ENCODE results near the gene INVS.
"Not testable (repeated sequence)": the region's sequence is repeated elsewhere in the genome, so short reads cannot be mapped to it uniquely, and the experiment has no call there.

The INVS gene, protein sequence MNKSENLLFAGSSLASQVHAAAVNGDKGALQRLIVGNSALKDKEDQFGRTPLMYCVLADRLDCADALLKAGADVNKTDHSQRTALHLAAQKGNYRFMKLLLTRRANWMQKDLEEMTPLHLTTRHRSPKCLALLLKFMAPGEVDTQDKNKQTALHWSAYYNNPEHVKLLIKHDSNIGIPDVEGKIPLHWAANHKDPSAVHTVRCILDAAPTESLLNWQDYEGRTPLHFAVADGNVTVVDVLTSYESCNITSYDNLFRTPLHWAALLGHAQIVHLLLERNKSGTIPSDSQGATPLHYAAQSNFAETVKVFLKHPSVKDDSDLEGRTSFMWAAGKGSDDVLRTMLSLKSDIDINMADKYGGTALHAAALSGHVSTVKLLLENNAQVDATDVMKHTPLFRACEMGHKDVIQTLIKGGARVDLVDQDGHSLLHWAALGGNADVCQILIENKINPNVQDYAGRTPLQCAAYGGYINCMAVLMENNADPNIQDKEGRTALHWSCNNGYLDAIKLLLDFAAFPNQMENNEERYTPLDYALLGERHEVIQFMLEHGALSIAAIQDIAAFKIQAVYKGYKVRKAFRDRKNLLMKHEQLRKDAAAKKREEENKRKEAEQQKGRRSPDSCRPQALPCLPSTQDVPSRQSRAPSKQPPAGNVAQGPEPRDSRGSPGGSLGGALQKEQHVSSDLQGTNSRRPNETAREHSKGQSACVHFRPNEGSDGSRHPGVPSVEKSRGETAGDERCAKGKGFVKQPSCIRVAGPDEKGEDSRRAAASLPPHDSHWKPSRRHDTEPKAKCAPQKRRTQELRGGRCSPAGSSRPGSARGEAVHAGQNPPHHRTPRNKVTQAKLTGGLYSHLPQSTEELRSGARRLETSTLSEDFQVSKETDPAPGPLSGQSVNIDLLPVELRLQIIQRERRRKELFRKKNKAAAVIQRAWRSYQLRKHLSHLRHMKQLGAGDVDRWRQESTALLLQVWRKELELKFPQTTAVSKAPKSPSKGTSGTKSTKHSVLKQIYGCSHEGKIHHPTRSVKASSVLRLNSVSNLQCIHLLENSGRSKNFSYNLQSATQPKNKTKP

DNA sequence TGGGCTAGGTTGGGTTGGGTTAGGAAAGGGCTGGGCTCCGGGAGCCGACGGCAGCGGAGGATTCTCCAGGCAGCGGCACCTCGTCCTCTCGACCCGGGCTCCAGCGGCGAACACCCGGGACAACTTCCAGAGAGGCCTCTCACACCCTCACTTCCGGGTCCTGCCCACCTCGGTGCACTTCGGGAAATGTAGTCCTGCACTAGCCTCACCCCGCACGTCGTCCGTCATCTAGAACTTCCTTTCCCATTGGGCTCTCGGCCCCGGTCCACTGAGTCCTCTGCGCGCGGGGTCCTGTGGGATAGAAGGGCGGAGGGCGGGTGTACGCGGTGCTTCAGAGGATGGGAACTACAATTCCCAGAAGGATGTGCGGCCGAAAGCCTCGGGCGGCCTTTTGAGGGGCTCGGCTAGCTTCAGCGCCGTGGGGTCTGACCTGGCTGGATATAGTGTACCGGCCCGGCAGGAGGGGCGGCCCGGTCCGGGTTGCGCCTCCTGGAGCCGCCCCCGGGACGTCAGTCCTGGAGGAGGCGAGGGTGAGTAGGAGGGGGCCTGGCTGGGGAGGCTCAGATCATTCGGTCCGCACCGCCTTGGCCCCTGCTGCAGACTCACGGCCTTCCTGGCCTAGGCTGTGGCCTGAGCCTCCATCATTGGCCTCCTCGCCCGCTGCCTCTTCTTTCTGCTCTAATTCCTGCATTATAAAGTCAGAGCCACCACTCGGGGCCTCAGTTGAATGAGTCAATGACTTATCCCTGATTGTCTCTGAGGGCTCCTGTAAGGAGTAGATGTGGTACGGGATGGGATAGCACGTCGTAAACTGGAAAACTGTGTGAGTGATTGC is at the start of gene INVS, which contains the start of gene ERP44:
INVS (plus strand) TSS at position 357 of the 835 bp plus-strand sequence. CDS start 5,279 bp downstream, outside the sequence.
ERP44 (minus strand) TSS at position 114 of the 835 bp plus-strand sequence. CDS start 160 bp downstream, outside the sequence.
- no peak for TF ChIP-seq Cebpa-rat (IDR thresholded peaks at IDR 0.05)
- Histone ChIP-seq H3K27me3 (no peaks in the 10 kb centered on the region), H3K4me3 (peak within 1 kb of the TSS; percentile 93), H3K27ac (peak within 1 kb of the TSS; percentile 87), H3K9me3 (no peaks in the 10 kb centered on the region), H4K20me1 (peaks cover 46% of the 10 kb centered on the region), H3K4me2 (peak within 1 kb of the TSS; percentile 92), H3K36me3 (peaks cover 26% of the 10 kb centered on the region), H3K9ac (peak within 1 kb of the TSS; percentile 90), H3K4me1 (peaks cover 22% of the 10 kb centered on the region)

DNA sequence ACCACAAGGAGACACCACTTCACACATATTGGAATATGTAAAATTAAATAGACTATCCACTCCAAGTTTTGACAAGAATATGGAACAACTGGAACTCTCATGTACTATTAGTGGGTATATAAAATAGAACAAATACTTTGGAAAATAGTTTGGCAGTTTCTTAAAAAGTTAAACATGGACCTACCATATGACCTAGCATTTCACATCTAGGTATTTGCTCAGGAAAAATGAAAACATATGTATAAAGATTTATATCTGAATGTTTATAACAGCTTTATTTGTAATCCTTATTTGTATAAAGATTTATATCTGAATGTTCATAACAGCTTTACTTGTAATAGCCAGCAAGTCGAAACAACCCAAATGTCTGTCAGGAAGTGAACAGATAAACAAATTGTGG is 49.5 kb upstream of the INVS start:
- peaks cover 4% of the 10 kb centered on the region; the same call in 1 of the 2 replicates for H3K9me3 ChIP-seq
- H3K4me1 ChIP-seq, result no peaks in the 10 kb centered on the region
- H3K9ac ChIP-seq, result no peak overlapping the region
- H3K27ac ChIP-seq, result no peak overlapping the region
- TF ChIP-seq Cebpa-rat (IDR thresholded peaks at IDR 0.05), result no peak
- H4K20me1 ChIP-seq, result 0 out of 2 replicates have a peak, but pooled peaks cover 6% of the 10 kb centered on the region
- peaks cover 55% of the 10 kb centered on the region for H3K36me3 ChIP-seq
- H3K4me2 ChIP-seq, result no peak overlapping the region
- H3K4me3 ChIP-seq, result no peak overlapping the region
- H3K27me3 ChIP-seq, result no peaks in the 10 kb centered on the region

DNA sequence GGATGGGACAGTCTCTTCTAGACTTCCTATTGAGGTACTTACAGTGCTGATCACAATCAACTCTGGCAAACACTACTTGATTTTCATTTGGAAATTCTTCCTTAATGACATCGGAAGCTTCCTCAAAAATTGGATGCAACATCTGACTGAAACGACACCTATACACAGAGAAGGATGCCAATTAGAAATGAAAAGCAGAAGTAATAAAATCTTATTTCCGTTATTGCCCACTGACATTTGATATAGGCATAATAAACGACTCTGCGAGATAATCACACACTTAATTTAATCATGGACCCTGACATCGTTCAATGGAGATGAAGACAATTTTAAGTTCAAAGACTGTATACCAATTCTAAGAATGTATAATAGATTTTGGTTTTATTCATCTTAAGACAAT is 46.7 kb upstream of the INVS start:
- no peak overlapping the region for H3K4me3 ChIP-seq
- H3K36me3 ChIP-seq, result peaks cover 61% of the 10 kb centered on the region
- no peaks in the 10 kb centered on the region; the same call in 1 of the 2 replicates for H3K9me3 ChIP-seq
- no peak overlapping the region for H3K9ac ChIP-seq
- no peaks in the 10 kb centered on the region for H3K27me3 ChIP-seq
- H3K27ac ChIP-seq, result no peak overlapping the region
- TF ChIP-seq Cebpa-rat (IDR thresholded peaks at IDR 0.05), result no peak
- no peaks in the 10 kb centered on the region for H3K4me1 ChIP-seq
- H4K20me1 ChIP-seq, result 0 out of 2 replicates have a peak, but pooled peaks cover 6% of the 10 kb centered on the region
- no peak overlapping the region for H3K4me2 ChIP-seq

DNA sequence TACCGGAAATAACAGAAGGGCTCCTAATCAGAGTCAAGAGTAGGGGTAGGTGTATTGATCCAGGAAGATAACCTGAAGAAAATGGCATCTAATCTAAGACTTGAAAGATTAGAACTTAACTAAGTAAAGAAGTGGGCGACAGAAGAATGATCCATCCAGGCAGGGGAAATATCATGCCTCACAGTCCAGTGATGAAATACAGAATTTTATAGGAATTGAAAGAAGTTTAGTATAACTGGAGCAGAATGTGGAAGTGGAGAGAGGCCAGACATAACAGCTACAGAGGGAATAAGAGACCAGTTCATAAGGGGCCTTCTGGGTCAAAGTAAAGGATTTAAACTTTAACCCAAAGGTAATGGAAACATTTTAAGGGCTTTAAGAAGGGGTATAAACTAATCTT is 42.5 kb upstream of the INVS start:
- no peaks in the 10 kb centered on the region for H3K9me3 ChIP-seq
- H3K27ac ChIP-seq, result no peak overlapping the region
- H3K4me3 ChIP-seq, result no peak overlapping the region
- no peak for TF ChIP-seq Cebpa-rat (IDR thresholded peaks at IDR 0.05)
- peaks cover 48% of the 10 kb centered on the region for H3K36me3 ChIP-seq
- H3K4me2 ChIP-seq, result no peak overlapping the region
- H4K20me1 ChIP-seq, result 0 out of 2 replicates have a peak, but pooled peaks cover 13% of the 10 kb centered on the region
- H3K4me1 ChIP-seq, result peaks cover 13% of the 10 kb centered on the region
- H3K27me3 ChIP-seq, result no peaks in the 10 kb centered on the region
- H3K9ac ChIP-seq, result no peak overlapping the region

DNA sequence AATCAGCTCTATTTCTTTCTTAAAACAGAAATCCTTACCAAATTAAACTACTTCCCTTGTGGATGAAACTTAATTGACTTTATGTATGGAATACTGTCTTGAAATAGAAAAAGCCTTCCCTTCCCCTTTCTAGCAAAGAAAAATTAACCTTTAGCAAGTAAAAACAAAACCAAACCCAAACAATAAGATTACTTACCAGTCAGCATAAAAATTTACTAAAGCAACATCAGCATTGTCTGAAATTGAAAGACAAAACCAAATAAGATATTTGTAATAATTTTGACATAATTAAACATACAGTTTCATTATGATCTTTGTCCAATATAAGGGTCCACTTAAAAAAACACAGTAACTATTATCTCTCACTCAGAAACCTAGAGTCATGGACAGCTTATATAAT is 41.4 kb upstream of the INVS start:
- Histone ChIP-seq H3K9me3 (no peaks in the 10 kb centered on the region), H3K36me3 (peaks cover 46% of the 10 kb centered on the region), H3K27me3 (no peaks in the 10 kb centered on the region), H3K9ac (no peak overlapping the region), H3K4me1 (peaks cover 13% of the 10 kb centered on the region), H4K20me1 (peaks cover 15% of the 10 kb centered on the region; the same call in 1 of the 2 replicates), H3K4me3 (no peak overlapping the region), H3K27ac (no peak overlapping the region), H3K4me2 (no peak overlapping the region)
- no peak for TF ChIP-seq Cebpa-rat (IDR thresholded peaks at IDR 0.05)

DNA sequence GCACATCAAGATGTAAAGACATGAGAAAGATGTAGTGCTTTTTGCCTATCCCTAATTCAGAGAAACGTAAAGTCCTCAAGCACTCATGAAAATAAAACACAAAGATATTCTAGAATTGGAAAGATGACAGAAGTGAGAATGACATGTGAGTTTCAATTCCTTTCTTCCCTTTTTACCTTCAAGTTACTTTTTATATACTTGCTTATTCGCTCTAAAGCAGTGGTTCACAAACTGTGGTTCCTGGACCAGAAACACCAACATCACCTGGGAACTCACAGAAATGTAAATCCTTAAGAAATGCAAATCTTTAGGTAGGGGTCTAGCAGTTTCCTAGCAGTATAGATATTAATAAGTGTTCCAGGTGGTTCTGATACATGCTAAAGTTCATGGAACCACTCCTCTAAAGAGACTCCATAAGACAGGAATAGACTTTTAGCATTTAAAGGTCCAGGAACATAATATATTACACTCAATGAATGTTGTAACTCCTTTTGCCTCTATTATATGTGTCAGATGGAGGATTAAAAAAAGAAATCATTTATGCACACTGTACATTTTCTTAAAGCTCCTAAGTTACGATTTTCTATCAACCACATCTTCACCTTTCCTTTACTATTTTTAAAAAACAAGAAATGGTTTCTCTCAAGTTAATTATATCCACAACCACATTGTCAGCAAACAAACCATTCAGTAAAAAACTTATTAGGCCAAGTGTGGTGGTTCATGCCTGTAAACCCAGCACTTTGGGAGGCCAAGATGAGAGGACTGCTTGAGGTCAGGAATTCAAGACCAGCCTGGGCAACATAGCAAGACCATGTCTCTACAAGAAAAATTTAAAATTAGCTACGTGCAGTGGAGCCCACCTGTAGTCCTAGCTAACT is 40.1 kb upstream of the INVS start:
- no peaks in the 10 kb centered on the region for H3K27me3 ChIP-seq
- peaks cover 39% of the 10 kb centered on the region for H3K36me3 ChIP-seq
- H3K4me1 ChIP-seq, result peaks cover 21% of the 10 kb centered on the region
- no peak overlapping the region for H3K4me2 ChIP-seq
- no peak overlapping the region for H3K4me3 ChIP-seq
- TF ChIP-seq Cebpa-rat (IDR thresholded peaks at IDR 0.05), result no peak
- H3K27ac ChIP-seq, result no peak overlapping the region
- H4K20me1 ChIP-seq, result peaks cover 21% of the 10 kb centered on the region
- H3K9ac ChIP-seq, result no peak overlapping the region
- no peaks in the 10 kb centered on the region for H3K9me3 ChIP-seq

DNA sequence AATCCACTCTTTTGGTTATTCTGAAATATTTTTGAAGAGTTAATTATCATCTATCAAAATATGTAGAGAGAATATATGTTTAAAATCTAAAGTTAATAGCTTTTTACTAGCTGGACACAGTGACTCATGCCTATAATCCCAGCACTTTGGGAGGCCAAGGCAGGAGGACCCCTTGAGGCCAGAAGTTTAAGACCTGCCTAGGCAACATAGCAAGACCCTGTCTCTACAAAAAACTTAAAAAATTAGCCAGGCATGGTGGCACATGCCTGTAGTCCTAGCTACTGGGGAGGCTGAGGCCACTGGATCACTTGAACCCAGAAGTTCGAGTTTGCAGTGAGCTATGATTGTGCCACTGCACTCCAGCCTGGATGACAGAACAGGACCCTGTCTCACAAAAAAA is 36.4 kb upstream of the INVS start:
- Histone ChIP-seq H3K36me3 (peaks cover 11% of the 10 kb centered on the region), H4K20me1 (peaks cover 43% of the 10 kb centered on the region), H3K4me1 (peaks cover 36% of the 10 kb centered on the region)
- H3K9ac ChIP-seq, H3K27me3 ChIP-seq, H3K27ac ChIP-seq, H3K4me2 ChIP-seq, H3K4me3 ChIP-seq, H3K9me3 ChIP-seq: not testable (repeated sequence)

DNA sequence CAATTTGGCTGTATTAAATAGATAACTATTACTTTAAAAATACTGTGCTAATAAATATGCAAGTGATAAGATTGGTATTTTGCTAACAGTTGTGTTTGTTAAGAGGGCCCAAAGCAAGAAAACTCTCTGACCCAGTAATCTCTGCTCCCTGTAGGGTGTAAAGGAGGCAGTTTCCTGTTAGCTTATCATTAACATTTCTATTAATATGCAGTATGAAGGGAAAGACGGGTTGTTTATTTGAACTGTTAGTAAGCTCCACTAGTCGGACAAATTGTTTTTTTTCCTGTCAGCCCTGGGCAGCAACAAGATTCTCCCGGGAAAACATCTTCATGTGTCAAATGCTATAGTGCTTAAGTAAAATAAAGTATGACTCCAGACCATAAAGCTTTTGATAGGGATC is 35.9 kb upstream of the INVS start:
- no peak overlapping the region for H3K4me3 ChIP-seq
- H3K9me3 ChIP-seq, result peaks cover 5% of the 10 kb centered on the region; the same call in 1 of the 2 replicates
- no peak overlapping the region for H3K27ac ChIP-seq
- no peak overlapping the region for H3K9ac ChIP-seq
- H3K4me2 ChIP-seq, result peak overlapping the region; percentile 11; the same call in 1 of the 2 replicates
- no peak for TF ChIP-seq Cebpa-rat (IDR thresholded peaks at IDR 0.05)
- H3K4me1 ChIP-seq, result peaks cover 36% of the 10 kb centered on the region
- no peaks in the 10 kb centered on the region for H3K27me3 ChIP-seq
- peaks cover 7% of the 10 kb centered on the region for H3K36me3 ChIP-seq
- H4K20me1 ChIP-seq, result peaks cover 43% of the 10 kb centered on the region
